NCI-H748 treated with DMSO at 0.1 percent for 48 hours (cell line): ENCODE data around the gene PTPN23.

Experiments used
- DNase-seq: peaks from one replicate; lab custom pipeline; 2025; lab: John Stamatoyannopoulos, UW

PTPN23 gene

GRCh38 chr3:47405820-47406761, 25.3 kb downstream of the PTPN23 start:
- no peak for DNase-seq

- no peak for DNase-seq
These were observed 25.9 kb downstream of the PTPN23 start for GRCh38 chr3:47406762-47407149.

DNA sequence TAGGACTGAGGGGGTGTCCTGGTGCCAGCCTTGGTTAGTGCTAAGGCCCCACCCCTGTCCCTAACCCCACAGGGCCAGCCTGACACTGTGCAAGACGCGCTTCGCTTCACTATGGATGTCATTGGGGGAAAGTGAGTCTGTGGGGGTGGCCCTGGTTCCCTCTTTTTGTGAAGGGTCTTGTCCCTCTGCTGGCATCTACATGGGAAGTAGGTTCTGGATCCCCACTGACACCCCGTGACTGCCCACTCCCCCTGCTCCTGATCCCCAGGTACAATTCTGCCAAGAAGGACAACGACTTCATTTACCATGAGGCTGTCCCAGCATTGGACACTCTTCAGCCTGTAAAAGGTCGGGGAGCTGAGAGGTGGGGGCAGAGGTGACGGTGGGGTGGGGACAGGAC, 26.4 kb downstream of the PTPN23 start:
- no peak for DNase-seq

DNA sequence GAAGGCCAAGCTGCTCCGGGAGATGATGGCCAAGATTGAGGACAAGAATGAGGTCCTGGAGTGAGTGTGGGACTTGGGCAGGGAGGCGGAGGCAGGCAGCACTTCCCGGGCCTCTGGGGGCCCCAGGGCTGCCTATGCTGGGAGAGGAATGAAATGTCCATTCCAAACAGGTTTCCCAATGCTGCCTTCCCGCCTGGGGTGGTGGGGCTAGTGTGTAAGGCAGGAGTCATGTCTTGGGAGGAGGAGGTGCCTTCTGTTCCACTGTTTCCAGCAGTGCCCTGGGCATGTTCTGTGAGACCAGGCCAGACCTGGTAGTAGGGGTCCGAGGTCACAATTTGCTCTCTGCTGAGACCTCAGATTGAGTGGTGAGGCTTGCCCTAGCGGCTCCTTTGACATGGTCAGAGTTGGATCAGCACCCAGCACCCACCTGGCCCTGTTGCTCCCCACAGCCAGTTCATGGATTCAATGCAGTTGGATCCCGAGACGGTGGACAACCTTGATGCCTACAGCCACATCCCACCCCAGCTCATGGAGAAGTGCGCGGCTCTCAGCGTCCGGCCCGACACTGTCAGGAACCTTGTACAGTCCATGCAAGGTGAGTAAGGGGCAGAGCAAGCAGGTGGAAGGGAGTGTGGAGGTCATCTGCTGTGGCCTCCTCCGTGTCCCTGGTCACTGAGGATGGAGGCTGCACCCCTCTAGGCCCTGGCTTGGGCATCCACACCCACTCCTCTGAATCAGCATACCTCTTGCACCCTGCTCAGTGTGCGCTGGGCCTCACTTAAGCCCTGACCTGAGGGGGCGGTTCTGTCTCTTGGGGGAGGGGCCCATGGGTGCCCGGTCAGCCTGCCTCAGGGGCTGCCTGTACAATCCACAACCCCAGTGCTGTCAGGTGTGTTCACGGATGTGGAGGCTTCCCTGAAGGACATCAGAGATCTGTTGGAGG, 27.3 kb downstream of the PTPN23 start:
- DNase-seq = no peak

GRCh38 chr3:47408839-47409229, 28.0 kb downstream of the PTPN23 start:
- no peak for DNase-seq

GRCh38 chr3:47409284-47409683, 28.5 kb downstream of the PTPN23 start:
- no peak for DNase-seq

- no peak for DNase-seq
These were observed 29.0 kb downstream of the PTPN23 start for GRCh38 chr3:47409688-47410416.

DNA sequence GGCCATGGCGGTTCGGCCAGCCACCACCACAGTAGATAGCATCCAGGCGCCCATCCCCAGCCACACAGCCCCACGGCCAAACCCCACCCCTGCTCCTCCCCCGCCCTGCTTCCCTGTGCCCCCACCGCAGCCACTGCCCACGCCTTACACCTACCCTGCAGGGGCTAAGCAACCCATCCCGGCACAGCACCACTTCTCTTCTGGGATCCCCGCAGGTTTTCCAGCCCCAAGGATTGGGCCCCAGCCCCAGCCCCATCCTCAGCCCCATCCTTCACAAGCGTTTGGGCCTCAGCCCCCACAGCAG, 29.5 kb downstream of the PTPN23 start:
- no peak for DNase-seq

- no peak for DNase-seq
These were observed 30.2 kb downstream of the PTPN23 start for GRCh38 chr3:47410801-47411646.

GRCh38 chr3:47411696-47412452, 31.1 kb downstream of the PTPN23 start:
- DNase-seq = no peak

GRCh38 chr3:47412453-47412756, 31.6 kb downstream of the PTPN23 start:
- DNase-seq = no peak

DNA sequence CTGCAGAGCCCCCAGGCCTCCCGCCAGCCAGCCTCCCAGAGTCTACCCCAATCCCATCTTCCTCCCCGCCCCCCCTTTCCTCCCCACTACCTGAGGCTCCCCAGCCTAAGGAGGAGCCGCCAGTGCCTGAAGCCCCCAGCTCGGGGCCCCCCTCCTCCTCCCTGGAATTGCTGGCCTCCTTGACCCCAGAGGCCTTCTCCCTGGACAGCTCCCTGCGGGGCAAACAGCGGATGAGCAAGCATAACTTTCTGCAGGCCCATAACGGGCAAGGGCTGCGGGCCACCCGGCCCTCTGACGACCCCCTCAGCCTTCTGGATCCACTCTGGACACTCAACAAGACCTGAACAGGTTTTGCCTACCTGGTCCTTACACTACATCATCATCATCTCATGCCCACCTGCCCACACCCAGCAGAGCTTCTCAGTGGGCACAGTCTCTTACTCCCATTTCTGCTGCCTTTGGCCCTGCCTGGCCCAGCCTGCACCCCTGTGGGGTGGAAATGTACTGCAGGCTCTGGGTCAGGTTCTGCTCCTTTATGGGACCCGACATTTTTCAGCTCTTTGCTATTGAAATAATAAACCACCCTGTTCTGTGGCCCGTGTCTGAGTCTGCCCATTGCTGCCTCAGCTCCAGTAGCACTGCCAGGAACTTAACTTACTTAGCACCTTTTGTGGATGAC, 32.2 kb downstream of the PTPN23 start:
- no peak for DNase-seq

DNA sequence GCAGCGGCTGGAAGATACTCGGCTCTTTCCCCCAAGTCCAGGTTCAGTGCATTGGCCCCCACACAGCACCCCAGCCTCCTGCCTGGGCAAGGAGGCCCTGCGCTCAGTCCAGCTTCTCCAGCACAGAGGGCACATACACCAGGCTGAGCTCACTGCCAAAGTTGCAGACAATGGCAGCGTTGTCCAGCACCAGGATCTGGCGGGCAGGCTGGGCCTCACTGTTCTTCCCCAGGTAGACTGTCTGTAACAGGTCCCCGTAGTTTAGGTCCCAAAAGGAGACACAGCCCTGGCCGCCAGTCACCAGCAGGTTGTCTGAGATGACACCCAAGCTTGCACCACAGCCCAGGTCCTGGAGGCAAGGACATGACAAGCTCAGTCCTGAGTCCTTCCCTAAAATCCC, 32.9 kb downstream of the PTPN23 start:
- no peak for DNase-seq

- DNase-seq = no peak
These were observed 33.3 kb downstream of the PTPN23 start for GRCh38 chr3:47414161-47414564.

GRCh38 chr3:47414666-47415587, 34.1 kb downstream of the PTPN23 start:
- no peak for DNase-seq

- no peak for DNase-seq
These were observed 35.2 kb downstream of the PTPN23 start for GRCh38 chr3:47416041-47416440.

DNA sequence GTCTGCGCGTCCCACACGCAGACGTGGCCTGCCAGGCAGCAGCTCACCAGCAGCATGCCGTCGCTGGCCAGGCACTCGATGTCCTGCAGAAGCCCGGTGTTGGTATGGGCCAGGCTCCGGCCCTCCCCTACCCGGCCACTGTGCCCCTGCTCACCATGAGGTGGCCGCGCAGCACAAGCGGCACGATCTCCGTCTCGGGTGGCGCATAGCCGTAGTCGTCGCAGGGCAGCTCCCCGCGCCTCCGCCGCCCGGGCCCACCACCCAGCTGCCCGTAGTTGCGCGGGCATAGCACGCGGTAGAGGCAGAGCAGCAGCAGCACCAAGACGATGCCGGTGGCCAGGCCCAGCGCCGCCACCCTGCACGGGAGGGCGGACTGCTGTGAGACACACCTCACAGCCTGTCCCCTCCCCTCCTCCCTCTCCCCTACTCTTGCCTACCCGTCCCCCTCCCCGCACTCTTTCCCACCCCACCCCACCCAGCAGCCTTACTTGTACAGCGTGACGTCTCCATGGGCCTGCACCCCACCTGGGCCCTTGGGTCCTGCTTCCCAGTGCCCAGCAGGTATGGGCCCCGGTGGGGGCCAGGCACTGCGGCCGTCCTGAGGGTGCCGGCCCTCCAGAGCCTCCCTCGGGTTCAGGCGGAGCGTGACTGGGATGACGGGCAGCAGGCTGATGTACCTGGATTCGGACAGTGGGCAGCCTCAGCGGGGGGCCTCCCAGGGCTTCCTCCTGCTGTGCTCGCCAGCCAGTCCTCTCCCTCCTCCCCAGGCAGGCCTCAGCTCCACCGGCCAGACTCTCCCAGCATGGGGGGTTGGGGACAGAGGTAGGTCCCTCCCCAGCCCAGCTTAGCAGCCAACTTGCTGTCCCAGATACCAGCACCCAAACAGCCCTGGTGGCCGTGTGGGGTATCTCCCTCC, 37.6 kb downstream of the PTPN23 start:
- DNase-seq = no peak
